Anterior cingulate cortex (tissue), 58 donors: ENCODE data around the gene PDE9A.
A peak's percentile ranks its signal among the peaks of the same experiment; 100 is the strongest.
"Not testable (repeated sequence)": the region's sequence is repeated elsewhere in the genome, so short reads cannot be mapped to it uniquely, and the experiment has no call there.

Experiments used
- DNase-seq, 58 donors: peaks; one replicate each; lab custom pipeline; 2025; lab: John Stamatoyannopoulos, UW

Gene PDE9A

GRCh38 chr21:42623694-42624093 is 29.7 kb upstream of the PDE9A start:
- DNase-seq = no peak

GRCh38 chr21:42624095-42624790 is 29.2 kb upstream of the PDE9A start:
- DNase-seq = no peak

GRCh38 chr21:42624936-42625335 is 28.5 kb upstream of the PDE9A start:
- no peak for DNase-seq

- no peak for DNase-seq
Observed at GRCh38 chr21:42626171-42626570, 27.2 kb upstream of the PDE9A start.

GRCh38 chr21:42627527-42628289 is 25.7 kb upstream of the PDE9A start:
- peak in 2 of 58 donors; percentile 14 to 43 for DNase-seq

GRCh38 chr21:42628466-42629061 is 24.9 kb upstream of the PDE9A start:
- not testable (repeated sequence) for DNase-seq

GRCh38 chr21:42629933-42630589 is 23.4 kb upstream of the PDE9A start:
- DNase-seq = no peak

GRCh38 chr21:42630626-42631025 is 22.8 kb upstream of the PDE9A start:
- DNase-seq = no peak

GRCh38 chr21:42631142-42631541 is 22.3 kb upstream of the PDE9A start:
- DNase-seq = no peak

GRCh38 chr21:42632336-42632751 is 21.1 kb upstream of the PDE9A start:
- no peak for DNase-seq

GRCh38 chr21:42632771-42633690 is 20.4 kb upstream of the PDE9A start:
- DNase-seq = no peak

GRCh38 chr21:42633858-42634257 is 19.6 kb upstream of the PDE9A start:
- DNase-seq = no peak

GRCh38 chr21:42635848-42636519 is 17.4 kb upstream of the PDE9A start:
- DNase-seq = no peak

GRCh38 chr21:42636520-42637266 is 16.7 kb upstream of the PDE9A start:
- no peak for DNase-seq

GRCh38 chr21:42637267-42638041 is 16.0 kb upstream of the PDE9A start:
- no peak for DNase-seq

GRCh38 chr21:42638266-42638863 is 15.1 kb upstream of the PDE9A start:
- DNase-seq = no peak

- no peak for DNase-seq
Observed at GRCh38 chr21:42639646-42640152, 13.7 kb upstream of the PDE9A start.
